DND-41 (cell line): Measurements from ENCODE around the gene CCL15.

Source experiments
- ATAC-seq: fragments of 200-7000 bp; cut with Tn5 transposase; 3 replicates; pipeline ENCODE4 v1.9.1; 2021; ENCODE audit warnings: low read depth; ENCODE audit not compliant: insufficient read depth
- DNase-seq: peaks from one replicate; pipeline ENCODE4 v3.0.0-alpha.2; 2020
- H2AFZ ChIP-seq: 2 replicates; pipeline ENCODE4 v1.6.0; 2012; ENCODE audit warnings: low read depth, low read length
- H3K27ac ChIP-seq: 2 replicates; pipeline ENCODE4 v1.5.1; 2012; ENCODE audit warnings: low read length, inconsistent platforms
- H3K27me3 ChIP-seq: fragments of 200-600 bp; sonication (generic); 2 replicates; pipeline ENCODE4 v1.6.0; 2012; ENCODE audit warnings: low read length, mild to moderate bottlenecking, inconsistent platforms; ENCODE audit not compliant: insufficient read depth, poor library complexity
- H3K36me3 ChIP-seq: 2 replicates; pipeline ENCODE4 v1.5.1; 2012; ENCODE audit warnings: low read length, inconsistent platforms; ENCODE audit not compliant: insufficient read depth
- H3K4me1 ChIP-seq: 2 replicates; pipeline ENCODE4 v1.5.1; 2012; ENCODE audit warnings: mild to moderate bottlenecking, low read length; ENCODE audit not compliant: insufficient read depth
- H3K4me2 ChIP-seq: 2 replicates; pipeline ENCODE4 v1.6.0; 2012; ENCODE audit warnings: mild to moderate bottlenecking, moderate library complexity, low read length, inconsistent platforms; ENCODE audit not compliant: insufficient read depth
- H3K4me3 ChIP-seq, 2 experiments: fragments of 200-600 bp in 1 of 2; shearing (Covaris generic) in 1 of 2; 2 replicates each; pipeline ENCODE4 v1.5.1; 2012 to 2016; ENCODE audit warnings: inconsistent platforms in 2 of 2, low read length in 2 of 2, mild to moderate bottlenecking in 2 of 2, low read depth in 1 of 2, moderate library complexity in 1 of 2
- H3K79me2 ChIP-seq: 2 replicates; pipeline ENCODE4 v1.6.0; 2012; ENCODE audit warnings: low read length, inconsistent platforms; ENCODE audit not compliant: insufficient read depth
- H3K9ac ChIP-seq: 2 replicates; pipeline ENCODE4 v1.6.0; 2012; ENCODE audit warnings: low read depth, mild to moderate bottlenecking, inconsistent platforms, low read length, moderate library complexity
- H3K9me3 ChIP-seq: 2 replicates; pipeline ENCODE4 v1.5.1; 2012; ENCODE audit warnings: low read length, moderate library complexity, mild to moderate bottlenecking, inconsistent platforms; ENCODE audit not compliant: insufficient read depth, severe bottlenecking
- H4K20me1 ChIP-seq: 2 replicates; pipeline ENCODE4 v1.6.0; 2012; ENCODE audit warnings: low read length; ENCODE audit not compliant: insufficient read depth
- CTCF ChIP-seq: IDR thresholded peaks from 2 replicates; pipeline ENCODE4 v1.5.1; 2012; ENCODE audit warnings: borderline replicate concordance, low read length, moderate library complexity, mild to moderate bottlenecking; ENCODE audit not compliant: poor library complexity, severe bottlenecking; ENCODE audit errors: extremely low read depth
- EZH2 ChIP-seq: IDR thresholded peaks from 3 replicates; pipeline ENCODE4 v1.6.1; 2012; ENCODE audit warnings: borderline replicate concordance, low read depth, mild to moderate bottlenecking, moderate library complexity, low read length, inconsistent platforms; ENCODE audit not compliant: severe bottlenecking

The CCL15 gene

GRCh38 chr17:35965272-35965671 is 36.1 kb downstream of the CCL15 start:
- Histone ChIP-seq H3K36me3 (no peaks in the 10 kb centered on the region), H4K20me1 (no peaks in the 10 kb centered on the region), H3K79me2 (no peaks in the 10 kb centered on the region), H2AFZ (no peak overlapping the region), H3K4me1 (no peaks in the 10 kb centered on the region; the same call in 1 of the 2 replicates), H3K9me3 (no peaks in the 10 kb centered on the region), H3K4me3 (no peak overlapping the region), H3K9ac (no peak overlapping the region), H3K4me2 (no peak overlapping the region), H3K27ac (no peak overlapping the region), H3K27me3 (no peaks in the 10 kb centered on the region)
- ATAC-seq: no peak
- no peak for TF ChIP-seq CTCF
- TF ChIP-seq EZH2: no peak
- DNase-seq: no peak

GRCh38 chr17:35963663-35964062 is 37.7 kb downstream of the CCL15 start:
- H3K27ac ChIP-seq: no peak overlapping the region
- no peaks in the 10 kb centered on the region for H3K27me3 ChIP-seq
- ATAC-seq (no peak), DNase-seq (no peak)
- H3K9me3 ChIP-seq: no peaks in the 10 kb centered on the region
- H2AFZ ChIP-seq: no peak overlapping the region
- TF ChIP-seq EZH2: no peak
- TF ChIP-seq CTCF: no peak
- no peaks in the 10 kb centered on the region for H3K36me3 ChIP-seq
- H3K9ac ChIP-seq: no peak overlapping the region
- H3K4me1 ChIP-seq: no peaks in the 10 kb centered on the region
- no peak overlapping the region for H3K4me3 ChIP-seq
- no peak overlapping the region for H3K4me2 ChIP-seq
- no peaks in the 10 kb centered on the region for H3K79me2 ChIP-seq
- no peaks in the 10 kb centered on the region for H4K20me1 ChIP-seq

GRCh38 chr17:35953720-35954119 is 47.6 kb downstream of the CCL15 start:
- no peaks in the 10 kb centered on the region for H3K79me2 ChIP-seq
- DNase-seq (no peak), ATAC-seq (no peak)
- no peak overlapping the region for H3K9ac ChIP-seq
- no peaks in the 10 kb centered on the region for H3K36me3 ChIP-seq
- H3K27ac ChIP-seq: no peak overlapping the region
- no peak overlapping the region for H3K4me2 ChIP-seq
- peaks cover 5% of the 10 kb centered on the region for H3K27me3 ChIP-seq
- H2AFZ ChIP-seq: no peak overlapping the region
- no peak overlapping the region for H3K4me3 ChIP-seq
- TF ChIP-seq CTCF (no peak), EZH2 (no peak)
- H4K20me1 ChIP-seq: no peaks in the 10 kb centered on the region
- H3K4me1 ChIP-seq: no peaks in the 10 kb centered on the region
- H3K9me3 ChIP-seq: no peaks in the 10 kb centered on the region

GRCh38 chr17:35949401-35949800 is 52.0 kb downstream of the CCL15 start:
- DNase-seq: no peak
- Histone ChIP-seq H3K27me3 (peaks cover 5% of the 10 kb centered on the region), H3K9me3 (no peaks in the 10 kb centered on the region), H3K27ac (no peak overlapping the region), H4K20me1 (no peaks in the 10 kb centered on the region), H3K4me3 (no peak overlapping the region), H2AFZ (no peak overlapping the region), H3K79me2 (no peaks in the 10 kb centered on the region), H3K9ac (no peak overlapping the region), H3K4me1 (peaks cover 7% of the 10 kb centered on the region; the same call in 1 of the 2 replicates), H3K4me2 (no peak overlapping the region), H3K36me3 (no peaks in the 10 kb centered on the region)
- ATAC-seq: no peak
- no peak for TF ChIP-seq EZH2
- no peak for TF ChIP-seq CTCF
